Stimulated activated CD8-positive, alpha-beta memory T cell treated with anti-CD3 and anti-CD28 coated beads, Interleukin-15, amount 100 ng/mL, for 48 hours (primary cell): Measurements from ENCODE around the gene BTG4.

Experiments
- DNase-seq, 2 donors: peaks; one replicate each; pipeline ENCODE4 v3.0.0-alpha.2; 2020; ENCODE audit warnings: low read depth in 2 of 2

The BTG4 gene

GRCh38 chr11:111512296-111513239 is at the start of gene BTG4:
TSS of gene BTG4 (minus strand) at chr11:111512386. CDS start at chr11:111498776, 13,610 bp downstream.
- DNase-seq = no peak

- DNase-seq = no peak
These were observed 49.7 kb upstream of the BTG4 start for GRCh38 chr11:111561791-111562325.

- no peak for DNase-seq
These were observed 49.1 kb upstream of the BTG4 start for GRCh38 chr11:111561306-111561705.

- no peak for DNase-seq
These were observed 48.6 kb upstream of the BTG4 start for GRCh38 chr11:111560800-111561199.

- no peak for DNase-seq
These were observed 47.7 kb upstream of the BTG4 start for GRCh38 chr11:111559800-111560464.

- DNase-seq = no peak
These were observed 45.4 kb upstream of the BTG4 start for GRCh38 chr11:111557425-111558111.

GRCh38 chr11:111555255-111555654 is 43.1 kb upstream of the BTG4 start:
- no peak for DNase-seq

GRCh38 chr11:111554532-111554931 is 42.3 kb upstream of the BTG4 start:
- no peak for DNase-seq

- DNase-seq = no peak
These were observed 38.1 kb upstream of the BTG4 start for GRCh38 chr11:111550258-111550657.

- no peak for DNase-seq
These were observed 37.6 kb upstream of the BTG4 start for GRCh38 chr11:111549869-111550203.

GRCh38 chr11:111549196-111549868 is 37.1 kb upstream of the BTG4 start:
- DNase-seq = no peak

GRCh38 chr11:111548525-111548924 is 36.3 kb upstream of the BTG4 start:
- DNase-seq = no peak

GRCh38 chr11:111542606-111543275 is 30.6 kb upstream of the BTG4 start:
- DNase-seq = no peak

- no peak for DNase-seq
These were observed 29.3 kb upstream of the BTG4 start for GRCh38 chr11:111541254-111542061.

- DNase-seq = no peak
These were observed 28.7 kb upstream of the BTG4 start for GRCh38 chr11:111540937-111541253.

GRCh38 chr11:111540114-111540936 is 28.1 kb upstream of the BTG4 start, which contains the start of gene LAYN:
TSS of gene LAYN (plus strand) at chr11:111540720. CDS start at chr11:111540844, 124 bp downstream.
- peak; percentile 33 to 60 for DNase-seq

- no peak for DNase-seq
These were observed 27.4 kb upstream of the BTG4 start for GRCh38 chr11:111539426-111540113.

- no peak for DNase-seq
These were observed 26.4 kb upstream of the BTG4 start for GRCh38 chr11:111538407-111539114.
